Measurements from ENCODE around the gene C3orf18.

The C3orf18 gene

DNA sequence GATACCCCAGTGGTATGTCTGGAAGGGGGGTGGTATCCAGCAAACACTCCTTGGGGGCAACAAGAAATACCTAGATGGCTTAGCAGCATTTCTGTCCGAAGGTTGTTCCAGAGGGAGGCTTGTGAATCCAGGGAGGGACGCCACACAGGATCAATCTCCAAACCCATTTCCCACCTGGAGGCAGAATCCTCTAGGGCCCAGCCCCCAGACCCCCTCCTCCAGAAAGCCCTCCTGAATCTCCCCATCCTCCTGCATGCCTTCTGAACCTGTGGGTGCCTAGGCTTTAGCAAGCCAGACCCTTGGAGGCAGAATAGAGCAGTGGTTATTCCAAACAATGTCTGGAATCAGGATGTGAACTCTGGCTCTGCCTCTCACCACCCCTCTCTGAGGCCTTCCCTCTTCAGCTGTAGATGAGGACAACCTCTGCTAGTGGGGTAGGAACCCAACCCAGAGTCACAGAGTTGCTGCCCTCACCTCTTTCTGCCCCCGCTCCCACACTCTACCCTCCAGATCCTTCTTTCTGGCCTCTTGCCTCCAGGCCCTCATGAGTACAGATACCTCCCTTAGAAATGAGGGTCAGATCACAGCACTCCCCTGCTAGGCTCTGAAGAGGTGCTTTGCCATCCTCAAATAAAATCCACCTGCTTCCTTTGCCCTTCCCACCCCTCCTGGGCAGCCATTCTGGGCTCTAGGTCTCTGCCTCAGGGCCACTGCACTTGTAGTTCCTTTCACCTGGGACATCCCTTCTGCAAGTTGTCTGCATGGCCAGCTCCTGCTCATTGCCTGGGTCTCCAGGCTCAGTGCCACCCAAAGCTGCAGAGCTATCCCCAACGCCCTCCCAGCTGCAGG is 35.9 kb upstream of the C3orf18 start:
- no peak for DNase-seq

DNA sequence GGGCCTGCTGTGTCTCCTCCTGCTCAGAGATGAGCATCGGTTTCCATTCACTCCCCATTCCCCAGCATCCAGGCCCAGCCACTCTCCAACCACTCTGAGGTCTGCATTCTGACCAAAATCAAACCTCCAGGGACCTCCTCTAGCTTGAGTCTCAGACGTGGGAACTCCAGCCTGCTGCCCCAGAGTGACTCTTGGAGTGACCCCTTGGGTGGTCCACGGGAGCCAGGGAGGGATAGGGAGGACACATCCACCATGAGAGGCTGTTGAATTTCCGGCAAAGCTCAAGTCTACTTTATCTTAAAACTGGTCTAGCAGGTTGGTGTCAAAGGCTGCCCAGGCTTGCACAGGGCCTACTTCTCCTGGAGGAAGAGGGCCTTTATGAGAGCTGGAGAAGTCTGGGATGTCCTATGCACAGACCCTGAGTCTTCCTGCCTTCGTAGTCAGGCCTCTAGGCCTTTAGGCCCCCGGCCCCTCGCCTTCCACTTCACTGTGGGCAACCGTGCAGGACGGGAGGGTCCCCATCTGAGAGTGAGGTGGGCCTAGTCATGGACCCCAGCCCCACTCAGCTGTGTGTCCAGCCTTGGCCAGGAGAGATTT is 35.1 kb upstream of the C3orf18 start:
- DNase-seq: no peak

DNA sequence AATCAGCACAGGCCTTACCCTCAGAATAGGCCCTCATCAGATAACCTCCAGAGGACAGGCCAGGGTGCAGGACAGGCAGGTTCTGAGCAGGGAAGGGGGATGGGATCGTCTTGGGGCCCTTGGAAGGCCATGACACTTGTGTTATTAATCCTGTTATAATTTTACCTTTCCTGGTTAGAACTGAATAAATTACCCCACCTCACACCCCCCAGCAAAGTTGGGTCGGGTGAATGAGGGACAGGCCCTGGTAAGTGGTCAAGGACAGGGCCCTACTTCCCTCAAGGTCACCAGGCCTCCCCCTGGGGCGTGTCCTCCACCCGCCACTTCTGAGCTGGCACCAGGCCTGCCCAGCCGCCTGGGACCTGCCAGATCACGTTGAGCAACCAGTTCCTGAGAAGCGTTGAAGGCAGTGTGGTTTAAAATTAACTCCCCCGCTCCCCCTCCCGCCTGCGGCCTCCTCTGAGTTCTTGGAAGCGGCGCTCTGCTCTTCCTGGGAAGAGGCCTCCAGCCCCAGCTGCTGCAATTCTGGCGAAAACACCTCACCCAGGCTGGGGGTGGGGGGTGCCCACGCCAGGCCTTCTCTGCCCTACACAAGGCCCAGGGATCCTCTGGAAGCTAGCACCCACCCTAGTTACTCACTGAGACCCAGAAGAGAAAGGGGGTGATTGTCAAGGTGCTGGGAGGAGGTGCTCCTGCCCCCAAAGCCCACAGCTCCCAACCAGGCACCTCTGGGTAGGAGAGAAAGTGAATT is 33.5 kb upstream of the C3orf18 start:
- DNase-seq: peak; percentile 45

DNA sequence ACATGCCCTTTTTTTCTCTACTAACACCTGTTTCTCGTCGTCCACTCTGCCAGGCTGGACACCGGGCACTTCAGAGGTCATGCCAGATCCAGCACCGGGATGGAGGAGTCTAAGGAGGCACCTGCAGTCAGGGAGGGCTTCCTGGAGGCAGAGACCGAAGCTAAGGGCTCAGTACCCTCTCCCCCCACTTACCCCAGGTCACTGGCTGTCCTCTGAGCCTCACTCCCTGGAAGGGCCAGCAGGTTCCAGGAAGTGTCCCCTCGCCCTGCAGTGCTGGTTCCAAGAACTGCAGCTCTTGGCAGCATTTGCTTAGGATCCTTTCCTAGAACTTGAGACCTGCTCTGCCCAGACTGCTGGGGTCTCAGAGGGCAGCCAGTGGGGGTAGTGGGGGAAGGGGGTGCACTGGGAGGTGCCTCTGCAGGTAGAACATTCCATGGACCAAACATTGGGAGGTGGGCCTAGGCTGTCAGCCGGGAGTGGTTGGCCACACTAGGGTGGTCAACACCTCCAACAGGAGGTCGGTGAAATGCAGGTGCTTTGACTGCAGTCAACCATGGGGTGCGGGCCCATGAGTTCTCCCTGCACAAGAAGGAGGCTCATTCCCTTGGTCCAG is 32.7 kb upstream of the C3orf18 start:
- DNase-seq: no peak

DNA sequence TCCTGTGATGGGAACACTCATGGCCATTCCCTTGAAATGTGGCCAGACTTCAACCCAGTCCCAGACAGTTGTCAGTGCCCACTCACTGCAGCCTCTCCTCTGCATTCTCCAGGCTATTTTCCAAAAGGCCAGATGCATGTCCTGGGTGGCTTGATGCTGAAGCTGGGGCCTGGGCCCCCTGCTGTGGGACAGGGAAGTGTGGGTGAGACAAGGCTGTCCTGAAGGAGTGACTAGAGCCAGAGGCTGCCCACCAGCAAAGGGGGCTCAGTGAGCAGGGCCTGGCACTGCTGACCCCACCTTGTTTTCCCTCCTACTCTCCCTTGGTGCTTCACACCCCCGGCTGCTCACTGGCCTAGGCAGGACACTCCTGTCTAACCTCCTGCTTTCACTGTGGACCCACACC is 32.2 kb upstream of the C3orf18 start:
- no peak for DNase-seq

DNA sequence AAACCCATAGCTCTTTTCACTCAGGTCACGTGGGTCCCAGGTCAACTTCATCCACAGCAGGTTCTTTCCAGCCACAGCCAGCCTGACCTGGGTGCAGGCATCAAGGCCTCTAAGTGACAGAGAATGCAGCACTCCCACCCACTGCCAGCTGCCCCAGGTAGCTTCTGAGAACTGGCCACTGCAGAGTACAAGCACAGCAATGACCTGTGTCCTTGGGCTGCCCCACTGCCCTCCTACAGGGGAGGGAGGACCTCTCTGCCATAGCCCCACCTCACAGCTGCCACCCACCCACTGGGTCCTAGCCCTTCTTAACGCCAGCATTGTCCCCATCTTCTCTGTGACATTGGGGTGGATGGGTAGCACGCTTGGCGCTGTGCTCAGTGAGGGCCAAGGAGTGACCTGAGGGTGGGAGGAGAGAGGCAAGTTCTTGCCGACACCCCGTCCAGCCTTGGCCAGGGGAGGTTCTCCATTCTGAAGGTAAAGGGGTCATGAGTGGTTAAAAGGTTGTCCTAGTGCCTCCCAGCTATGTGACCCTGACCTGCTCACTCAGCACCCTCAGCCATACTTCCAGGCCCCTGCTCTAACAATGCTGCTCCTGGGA is 31.7 kb upstream of the C3orf18 start:
- no peak for DNase-seq

DNA sequence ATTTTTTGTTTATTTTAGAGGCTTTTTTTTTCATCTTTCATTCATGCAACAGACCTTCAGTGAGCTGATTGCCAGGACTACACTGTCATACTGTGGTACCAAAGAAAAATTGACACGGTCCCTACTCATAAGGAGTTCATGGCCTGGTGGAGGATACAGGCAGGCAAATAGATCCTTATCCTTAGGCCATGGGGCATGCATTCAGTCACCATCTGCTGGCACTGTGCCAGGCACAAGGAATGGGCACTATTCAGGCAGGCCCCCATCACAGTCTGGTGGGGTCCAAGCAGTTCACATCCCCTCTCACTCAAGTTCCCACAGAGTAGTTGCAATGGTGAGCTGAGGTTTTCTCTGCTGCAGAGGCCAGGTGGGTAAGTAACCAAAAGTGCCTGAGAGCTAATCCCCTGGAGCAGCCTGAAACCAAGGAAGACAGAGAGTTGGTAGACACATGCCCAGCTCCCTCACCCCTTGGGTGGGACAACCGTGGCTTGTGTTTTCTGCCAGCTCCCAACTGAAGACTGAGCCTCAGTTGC is 26.8 kb upstream of the C3orf18 start:
- DNase-seq: no peak

DNA sequence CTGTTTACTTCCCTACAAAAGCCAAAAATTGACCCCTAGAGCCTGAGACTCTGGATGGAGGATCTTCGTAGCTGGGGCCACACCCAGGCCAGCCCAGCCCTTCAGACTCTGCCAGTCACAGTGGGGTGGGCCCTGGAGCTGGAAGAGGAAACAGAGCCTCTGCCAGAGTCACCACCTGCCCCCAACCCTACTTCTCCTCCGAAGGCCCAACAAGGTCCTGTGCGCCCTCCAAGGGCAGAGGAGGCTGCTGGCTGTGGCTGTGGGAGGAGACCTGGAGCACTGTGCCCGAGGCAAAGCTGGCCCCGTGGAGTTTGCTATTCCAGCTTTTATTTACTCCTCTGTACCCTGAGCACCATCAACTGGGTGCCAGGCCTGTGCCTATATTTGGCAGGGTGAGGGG is 25.0 kb upstream of the C3orf18 start:
- no peak for DNase-seq

DNA sequence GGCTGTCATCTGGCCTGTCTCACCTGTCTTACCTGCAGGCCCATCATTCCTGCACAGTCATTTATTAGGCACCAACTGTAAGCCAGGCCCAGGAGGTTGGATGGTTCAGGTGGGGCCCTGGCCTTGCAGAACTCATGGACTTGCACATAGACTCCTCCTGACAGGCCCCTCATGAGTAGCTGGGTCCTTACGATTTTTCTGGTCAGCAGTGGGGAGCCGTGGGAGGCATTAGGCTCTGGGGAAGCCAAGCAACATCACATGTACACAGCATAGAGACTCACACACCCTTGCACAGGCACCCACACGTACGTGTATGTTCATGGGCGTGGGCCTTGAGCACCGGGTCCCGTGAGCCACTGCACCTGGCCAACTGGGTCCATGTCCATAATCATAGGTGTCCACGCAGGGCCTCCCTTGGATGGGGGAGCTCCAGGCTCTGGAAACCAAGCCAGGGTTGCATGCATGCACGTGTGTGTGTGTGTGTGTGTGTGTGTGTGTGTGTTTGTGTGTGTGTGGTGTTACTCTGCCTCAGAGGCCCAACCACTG is 23.7 kb upstream of the C3orf18 start:
- DNase-seq: no peak

DNA sequence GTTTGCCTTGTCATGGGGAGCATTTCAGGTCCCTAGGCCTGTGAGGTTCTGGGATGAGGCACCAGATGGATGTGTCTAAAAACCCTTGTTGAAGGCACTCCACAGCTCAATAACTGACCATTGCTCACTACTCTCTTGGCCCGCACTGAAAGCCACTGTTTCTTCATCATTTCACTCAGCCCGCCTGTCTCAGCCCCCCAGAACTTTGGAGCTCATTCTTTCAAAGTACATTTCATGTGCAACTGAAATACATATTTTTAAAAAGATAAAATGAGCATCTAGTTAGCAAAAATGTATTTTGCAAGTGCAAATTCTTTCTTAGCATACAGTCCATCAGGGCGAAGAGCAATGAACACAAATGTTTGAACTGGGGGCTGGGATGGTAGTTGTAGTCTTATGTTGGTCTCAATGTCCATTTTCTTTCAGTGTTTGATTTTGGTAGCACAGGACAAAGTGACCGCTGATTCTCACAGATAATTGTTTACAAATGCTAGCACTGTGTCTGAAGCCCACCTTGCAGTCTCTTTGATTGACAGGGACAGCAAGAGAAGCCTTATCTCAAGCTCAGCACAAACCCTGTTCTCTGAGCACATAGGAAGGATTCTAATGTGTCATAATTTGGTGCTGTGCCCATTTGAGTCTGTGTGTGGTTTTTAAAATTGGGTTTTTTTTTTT is 21.3 kb upstream of the C3orf18 start:
- no peak for DNase-seq

DNA sequence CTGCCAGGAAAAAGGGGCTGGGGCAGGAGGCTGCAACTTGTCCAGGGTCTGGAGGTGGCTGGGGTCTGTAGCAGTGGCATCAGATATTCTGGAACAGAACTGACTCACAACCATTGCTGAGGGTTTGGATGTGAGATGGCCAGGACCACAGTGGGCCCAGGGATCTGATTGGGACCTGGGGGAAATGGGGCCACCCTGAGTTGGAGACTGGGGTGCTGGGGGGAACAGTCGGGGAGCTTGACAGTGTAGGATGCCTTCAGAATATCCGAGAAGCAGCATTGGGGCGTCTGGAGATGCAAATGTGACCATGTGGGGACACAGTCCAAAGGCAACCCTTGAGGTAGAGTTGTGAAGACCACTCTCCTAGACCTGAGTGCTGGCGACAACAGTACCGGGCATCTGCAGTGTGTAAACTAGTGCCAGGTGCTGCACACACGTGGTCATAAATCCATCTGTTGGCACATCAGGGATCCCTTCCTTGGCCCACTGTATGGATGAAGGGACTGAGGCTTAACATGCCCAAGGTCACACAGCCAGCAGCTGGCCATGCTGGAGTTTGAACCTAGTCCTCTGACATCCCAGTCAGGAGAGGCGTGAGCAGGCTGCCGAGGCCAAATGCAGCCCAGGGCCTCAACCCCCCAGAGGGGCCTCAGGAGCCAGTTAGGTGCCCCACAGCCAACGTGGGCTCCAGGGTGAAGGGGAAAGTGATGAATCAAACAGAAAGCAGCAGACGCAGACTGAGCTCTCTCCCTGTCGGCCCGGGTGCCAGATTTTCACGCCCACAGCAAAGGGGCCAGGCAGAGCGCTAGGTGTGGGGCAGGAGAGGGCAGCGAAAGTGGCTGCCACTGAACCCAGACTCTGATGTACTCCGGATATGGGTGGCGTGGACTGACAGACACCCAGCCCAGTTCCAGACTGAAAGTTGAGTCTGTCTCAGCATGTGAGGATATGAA is 20.5 kb upstream of the C3orf18 start:
- peak; percentile 49 for DNase-seq

DNA sequence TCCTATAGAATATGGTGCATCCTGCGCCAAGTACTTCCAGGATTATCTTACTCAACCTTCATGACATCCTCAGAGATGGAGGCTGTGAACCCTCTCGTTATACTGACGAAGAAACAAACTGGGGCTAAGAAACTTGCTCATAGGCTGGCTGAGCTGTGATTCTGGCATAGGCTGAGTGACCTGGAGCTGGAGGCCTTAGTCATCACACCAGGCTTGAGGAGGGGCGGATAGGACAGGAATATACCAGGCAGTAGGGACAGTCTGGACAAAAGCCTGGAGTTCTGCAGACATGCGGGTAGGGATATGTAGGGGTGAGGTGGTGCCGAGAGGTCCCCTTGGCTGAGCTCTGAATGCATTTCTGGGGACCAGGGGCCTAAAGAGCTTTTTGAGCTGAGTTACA is 19.8 kb upstream of the C3orf18 start:
- no peak for DNase-seq

DNA sequence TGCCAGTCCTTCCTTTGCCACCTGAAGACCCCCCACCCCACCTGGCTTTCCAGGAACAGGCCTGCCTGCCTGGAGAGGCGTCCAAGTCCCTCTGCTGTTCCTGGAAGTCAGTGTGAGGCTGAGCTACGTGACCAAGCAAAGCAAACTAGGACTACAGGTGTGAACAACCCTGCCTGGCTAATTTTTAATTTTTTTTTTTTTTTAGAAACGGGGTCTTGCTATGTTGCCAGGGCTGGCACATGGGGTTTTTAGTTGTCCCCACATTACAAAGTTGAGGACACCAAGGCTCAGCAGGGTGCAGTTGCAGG is 19.2 kb upstream of the C3orf18 start:
- DNase-seq: no peak

DNA sequence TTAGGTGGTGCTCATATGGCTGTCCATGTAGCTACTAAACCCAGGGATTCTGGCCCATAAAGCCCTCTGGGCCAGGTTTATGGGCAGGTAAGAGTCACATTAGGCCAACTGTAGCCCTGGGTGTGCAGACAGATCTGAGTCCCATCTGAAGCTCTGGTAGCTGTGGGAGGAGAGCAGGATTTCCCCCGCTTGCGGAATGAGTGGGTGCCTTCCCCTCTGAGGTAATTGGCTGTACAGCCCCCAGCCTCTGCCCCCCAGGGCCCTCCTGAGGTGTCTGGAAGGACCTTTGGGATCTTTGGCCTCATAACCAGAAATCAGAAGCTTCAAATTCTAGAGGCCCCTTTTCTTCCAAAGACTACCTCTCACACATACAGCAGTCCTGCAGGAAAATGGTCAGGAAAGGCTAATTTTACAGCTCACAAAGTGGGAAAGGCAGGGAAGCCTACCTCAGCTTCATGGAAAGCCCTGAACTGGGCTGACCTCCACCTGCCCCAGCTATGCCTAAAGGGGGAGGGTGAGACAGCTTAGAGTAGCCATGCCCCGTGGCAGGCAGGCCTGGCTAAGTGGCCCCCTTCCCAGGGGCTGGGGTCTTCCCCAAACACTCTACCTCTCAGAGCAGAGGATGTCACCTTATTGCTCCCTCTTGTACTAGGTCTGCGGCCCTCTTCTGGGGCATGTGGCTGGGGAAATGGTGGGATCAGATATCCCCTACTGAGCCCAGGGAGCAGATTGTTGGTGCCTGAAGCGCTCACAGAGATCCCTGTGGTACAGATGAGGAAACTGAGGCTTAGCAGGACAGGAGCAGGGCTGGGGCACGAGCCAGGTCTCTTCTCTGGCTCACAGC is 18.6 kb upstream of the C3orf18 start:
- no peak for DNase-seq

DNA sequence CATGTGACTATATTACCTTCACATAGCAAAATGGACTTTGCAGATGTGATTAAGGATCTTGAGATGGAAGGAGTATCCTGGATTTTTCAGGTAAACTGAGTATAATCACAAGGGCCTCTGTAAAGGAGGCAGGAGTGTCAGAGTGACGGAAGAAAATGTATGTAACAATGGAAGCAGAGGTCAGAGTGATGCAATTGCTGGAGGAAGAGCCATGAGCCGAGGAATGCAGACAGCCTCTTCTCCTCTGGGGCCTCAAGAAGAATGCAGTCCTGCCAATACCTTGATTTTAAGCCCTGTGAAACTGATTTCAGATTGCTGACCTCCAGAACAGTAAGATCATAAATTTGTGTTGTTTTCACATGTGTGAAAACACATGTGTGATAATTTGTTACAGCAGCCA is 16.8 kb upstream of the C3orf18 start:
- DNase-seq: no peak

DNA sequence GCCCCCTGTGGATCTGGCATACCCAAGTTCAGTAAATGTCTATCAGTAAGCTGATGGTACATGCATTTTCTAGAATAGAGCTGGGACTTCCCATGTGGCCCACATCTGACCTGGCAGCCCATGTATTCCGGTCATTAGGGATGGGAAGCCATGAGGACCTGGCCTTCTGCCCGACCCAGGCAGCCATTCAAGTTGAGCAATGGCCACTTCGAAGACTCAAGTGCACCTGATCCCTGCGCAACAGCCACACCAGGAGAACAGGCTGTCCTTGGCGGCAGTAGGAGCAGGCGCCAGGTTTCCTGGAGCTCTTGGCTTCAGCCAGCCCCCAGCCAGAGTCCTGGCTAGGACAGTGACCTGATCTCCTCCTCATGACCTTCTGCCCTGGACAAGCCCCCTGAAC is 16.4 kb upstream of the C3orf18 start:
- no peak for DNase-seq

DNA sequence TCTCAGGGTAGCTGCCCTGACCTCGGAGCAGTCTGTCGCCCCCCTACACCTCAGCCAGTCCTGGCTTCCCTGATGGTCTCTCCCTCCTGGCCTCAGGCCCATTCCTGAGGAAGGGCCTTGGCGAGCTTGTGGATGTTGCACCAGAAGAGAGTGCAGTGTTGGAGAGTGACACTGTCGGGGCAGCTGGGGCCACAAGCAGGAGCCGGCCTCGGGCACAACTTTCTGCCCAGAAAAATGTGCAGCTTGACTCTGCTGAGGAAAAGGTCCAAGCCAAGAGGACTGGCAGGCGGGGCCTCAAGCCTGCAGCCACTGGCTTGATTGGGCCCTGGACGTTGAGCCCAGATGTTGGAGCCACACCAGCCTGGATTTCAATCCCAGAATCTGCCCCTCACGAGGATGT is 14.5 kb upstream of the C3orf18 start:
- no peak for DNase-seq

DNA sequence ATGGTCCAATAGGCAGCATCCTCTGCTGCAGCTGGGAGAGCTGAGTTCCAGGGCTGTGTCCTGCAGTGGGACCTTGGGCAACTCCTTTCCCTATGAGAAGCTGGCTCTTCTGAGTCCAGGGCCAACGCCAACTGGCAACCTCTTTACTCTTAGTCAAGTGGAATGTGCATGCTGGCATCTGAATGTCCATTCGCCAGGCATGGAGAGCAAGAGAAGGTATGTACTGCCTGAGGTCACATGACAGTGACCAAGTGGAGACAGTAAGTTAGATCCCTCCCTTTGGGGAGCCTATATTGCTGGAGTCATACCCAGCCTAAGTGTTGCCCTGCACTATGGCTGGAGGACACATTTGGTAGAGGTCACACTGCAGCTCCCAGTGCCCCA is 13.9 kb upstream of the C3orf18 start:
- no peak for DNase-seq

DNA sequence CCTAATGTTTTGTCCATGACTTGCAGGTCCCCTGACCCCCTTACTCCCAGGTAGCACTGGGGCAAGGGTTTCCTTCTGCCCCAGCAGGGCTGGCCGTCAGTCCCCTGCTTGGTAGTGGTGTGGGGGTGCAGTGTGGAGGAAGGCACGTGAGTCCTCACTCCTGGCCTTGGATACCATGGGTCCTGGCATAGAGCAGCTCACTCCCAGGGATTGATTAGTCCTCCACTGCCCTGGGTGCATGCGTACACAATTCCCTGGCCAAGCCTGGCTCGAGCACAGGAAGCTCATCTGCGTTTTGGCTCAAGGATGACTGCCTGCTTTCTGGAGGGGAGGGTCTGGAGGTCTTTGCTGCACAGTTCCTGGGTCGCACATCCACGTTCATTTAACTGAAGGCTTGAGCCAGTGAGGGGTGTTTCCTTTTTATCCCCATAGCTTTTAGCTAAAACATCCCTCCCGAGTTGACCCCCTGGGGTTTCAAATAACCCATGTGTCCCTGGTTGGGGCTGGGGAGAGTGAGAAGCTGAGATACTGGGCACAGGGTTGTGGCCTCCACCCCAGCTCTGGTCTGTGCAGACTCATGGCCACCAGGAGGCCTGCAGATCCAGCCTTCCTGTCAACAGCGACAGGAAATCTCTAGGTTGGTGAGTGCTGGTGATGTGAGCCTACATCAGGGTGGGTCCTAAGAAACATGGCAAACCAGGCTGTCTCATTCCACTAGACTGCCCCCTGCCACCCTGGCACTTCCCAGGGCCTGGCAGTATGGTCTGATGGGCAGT is 13.3 kb upstream of the C3orf18 start:
- no peak for DNase-seq

Measured in activated CD4-positive, alpha-beta T cell treated with anti-CD3 and anti-CD28 coated beads, Interleukin-2, amount 50 U/mL, for 1 hour (primary cell).